Activated naive CD4-positive, alpha-beta T cell treated with anti-CD3 and anti-CD28 coated beads for 36 hours (primary cell): ENCODE results near the gene SIRPG. TPM values are rescaled to one million over a fixed set of nuclear protein-coding genes. Genes with fewer than 3 reads are reported as not detected.
"Not testable (repeated sequence)": the region's sequence is repeated elsewhere in the genome, so short reads cannot be mapped to it uniquely, and the experiment has no call there.

Experiments used
- CTCF ChIA-PET: fragments of 350-600 bp; sonication (Branson Sonifier 250); formaldehyde crosslinking; loops from one replicate; lab custom pipeline; 2021; ENCODE audit warnings: antibody characterized with exemption; lab: Charles Lee
- DNase-seq: peaks from one replicate; pipeline ENCODE4 v3.0.0-alpha.2; 2020
- H3K27ac Mint-ChIP-seq: one replicate; pipeline ENCODE4 v1.8.0; 2021; ENCODE audit warnings: mild to moderate bottlenecking, mixed read lengths
- H3K27me3 Mint-ChIP-seq: one replicate; pipeline ENCODE4 v1.8.0; 2021; ENCODE audit warnings: low read depth, mixed read lengths
- H3K36me3 Mint-ChIP-seq: one replicate; pipeline ENCODE4 v1.8.0; 2021; ENCODE audit warnings: low read depth, mixed read lengths
- H3K4me1 Mint-ChIP-seq: one replicate; pipeline ENCODE4 v1.8.0; 2021; ENCODE audit warnings: low read depth, mixed read lengths
- H3K4me3 Mint-ChIP-seq: one replicate; pipeline ENCODE4 v1.8.0; 2021; ENCODE audit warnings: mild to moderate bottlenecking, moderate library complexity, mixed read lengths
- H3K9me3 Mint-ChIP-seq: one replicate; pipeline ENCODE4 v1.8.0; 2021; ENCODE audit warnings: mixed read lengths
- intact Hi-C: fragments of 100-400 bp; cut with micrococcal nuclease; formaldehyde crosslinking; loops from one replicate; pipeline ENCODE4 v1.15.1; 2023
- total RNA-seq, 2 experiments: library from RNA; stranded (reverse); gene quantifications; one replicate each; pipeline ENCODE4 v1.2.3, GENCODE V29; 2021

SIRPG gene
- total RNA-seq, 2 experiments from 2014 or later = 35.9 to 36.3 TPM

DNA sequence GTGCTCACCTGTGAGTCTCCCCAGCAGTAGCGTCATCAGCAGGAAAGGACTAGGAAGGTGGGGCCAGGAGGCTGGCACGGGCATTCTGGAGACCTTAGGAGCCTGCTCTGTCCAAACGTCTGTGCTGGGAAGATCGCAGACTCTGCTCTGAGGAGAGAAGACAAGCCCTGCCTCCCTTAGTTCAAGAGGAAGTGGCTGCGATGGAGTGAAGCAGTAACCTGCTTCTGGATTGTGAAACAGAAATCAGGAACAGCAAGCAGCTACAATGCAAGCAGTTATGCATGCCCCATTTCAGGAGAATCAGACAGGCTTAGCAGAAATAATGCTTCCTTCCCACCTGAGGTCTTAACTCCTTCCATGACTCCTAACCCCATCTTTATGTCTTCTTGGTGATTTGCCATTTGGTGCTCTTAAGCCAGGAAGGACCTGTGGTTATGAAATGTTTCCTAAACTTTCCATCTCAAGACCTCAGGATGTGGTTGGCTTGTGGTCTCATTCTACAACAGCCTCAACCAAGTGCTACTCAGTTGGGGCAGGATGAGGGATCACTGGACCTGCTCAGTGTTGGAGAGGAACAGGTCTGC is 37.6 kb downstream of the SIRPG start, which contains the start of gene SIRPB1:
SIRPB1 (minus strand) TSS at position 149 of the 584 bp plus-strand sequence; CDS start at position 84, 65 bp downstream.
- H3K27me3 Mint-ChIP-seq = no peaks in the 10 kb centered on the region
- peak within 1 kb of the TSS; percentile 21 for H3K27ac Mint-ChIP-seq
- H3K9me3 Mint-ChIP-seq = peaks cover 4% of the 10 kb centered on the region
- H3K36me3 Mint-ChIP-seq = no peaks in the 10 kb centered on the region
- CTCF ChIA-PET = no interaction called here
- peaks cover 57% of the 10 kb centered on the region for H3K4me1 Mint-ChIP-seq
- intact Hi-C loops = loop anchor here (10.0 kb wide), 1 partner anchor 225 kb away; no protein-coding TSS in a partner anchor
- DNase-seq = peak; percentile 42
- H3K4me3 Mint-ChIP-seq = no peak within 1 kb of the TSS

DNA sequence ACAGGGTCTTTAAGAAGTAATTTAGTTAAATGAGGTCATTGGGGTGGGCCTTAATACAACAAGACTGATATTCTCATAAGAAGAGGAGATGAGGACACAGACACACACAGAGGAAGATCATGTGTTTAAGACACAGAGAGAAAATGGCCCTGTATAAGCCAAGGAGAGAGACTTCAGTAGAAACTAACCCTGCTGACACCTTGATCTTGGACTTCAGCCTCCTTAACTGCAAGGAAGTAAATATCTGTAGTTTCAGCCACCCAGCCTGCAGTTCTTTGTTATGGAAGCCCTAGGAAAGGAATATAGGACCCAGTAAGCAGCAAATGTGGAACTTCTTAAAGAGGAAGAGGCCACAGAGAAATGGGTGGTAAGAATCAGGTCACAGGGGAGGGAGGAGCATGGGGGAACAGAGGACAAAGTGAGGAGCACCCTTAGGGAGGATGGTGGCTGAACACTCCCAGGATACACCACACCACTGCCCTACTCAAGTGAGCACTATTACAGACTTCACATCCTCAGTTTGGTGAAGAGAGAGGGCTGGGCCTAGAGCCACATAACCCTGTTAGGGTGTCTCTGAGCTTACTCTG is 38.5 kb downstream of the SIRPG start:
- H3K27me3 Mint-ChIP-seq = no peaks in the 10 kb centered on the region
- intact Hi-C loops = no loop called here
- no peak for DNase-seq
- H3K36me3 Mint-ChIP-seq = no peaks in the 10 kb centered on the region
- no peak overlapping the region for H3K27ac Mint-ChIP-seq
- H3K4me3 Mint-ChIP-seq = no peak overlapping the region
- H3K9me3 Mint-ChIP-seq = peaks cover 4% of the 10 kb centered on the region
- H3K4me1 Mint-ChIP-seq = peaks cover 48% of the 10 kb centered on the region
- CTCF ChIA-PET = no interaction called here

DNA sequence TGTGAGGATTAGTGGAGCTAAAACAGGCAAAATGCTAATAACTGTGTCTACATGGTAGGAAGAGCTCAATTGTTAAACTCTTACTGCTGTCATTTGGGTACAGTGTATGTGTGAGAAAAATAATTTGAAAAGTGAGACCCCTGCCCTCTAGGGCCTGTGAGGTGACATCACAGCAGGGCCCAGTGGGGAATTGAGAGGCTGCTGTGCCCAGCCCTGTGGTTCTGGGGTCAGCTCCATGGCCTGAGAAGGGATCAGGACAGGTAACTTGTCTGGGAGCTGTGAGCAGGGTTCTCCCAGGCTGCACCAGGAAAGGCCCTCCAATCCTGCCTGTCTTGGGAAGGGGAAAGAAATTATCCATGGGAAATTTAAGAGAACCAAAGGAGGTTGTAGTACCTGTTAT is 39.1 kb downstream of the SIRPG start:
- DNase-seq = no peak
- CTCF ChIA-PET = interaction anchor here (0.5 kb wide), 1 partner anchor 33 kb away, joined by 3 read pairs; no protein-coding TSS in a partner anchor
- Mint-ChIP-seq H3K27me3 (no peaks in the 10 kb centered on the region), H3K4me3 (no peak overlapping the region), H3K27ac (no peak overlapping the region), H3K4me1 (peaks cover 42% of the 10 kb centered on the region), H3K9me3 (peaks cover 4% of the 10 kb centered on the region), H3K36me3 (no peaks in the 10 kb centered on the region)
- intact Hi-C loops = no loop called here

DNA sequence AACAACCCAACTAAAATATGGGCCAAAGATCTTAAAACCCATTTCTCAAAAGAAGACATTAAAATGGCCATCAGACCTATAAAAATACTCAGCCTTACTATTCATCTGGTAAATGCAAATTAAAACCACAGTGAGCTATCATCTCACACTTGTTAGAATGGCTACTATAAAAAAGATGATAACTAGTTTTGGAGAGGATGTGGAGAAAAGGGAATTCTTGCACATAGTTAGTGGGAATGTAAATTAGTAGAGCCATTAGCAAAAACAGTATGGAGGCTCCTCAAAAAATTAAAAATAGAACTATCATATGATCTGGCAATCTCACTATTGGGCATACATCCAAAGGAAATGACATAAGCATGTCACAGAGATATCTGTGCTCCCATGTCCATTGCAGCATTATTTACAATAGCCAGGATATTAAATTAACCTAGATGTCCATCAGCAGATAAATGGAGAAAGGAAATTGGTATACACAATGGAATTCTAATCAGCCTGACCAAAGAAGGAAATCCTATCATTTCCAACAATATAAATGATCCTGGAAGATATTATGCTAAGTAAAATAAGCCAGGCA is 40.6 kb downstream of the SIRPG start:
- Mint-ChIP-seq H3K27me3 (no peaks in the 10 kb centered on the region), H3K27ac (no peak overlapping the region), H3K36me3 (no peaks in the 10 kb centered on the region), H3K9me3 (peaks cover 4% of the 10 kb centered on the region), H3K4me3 (no peak overlapping the region), H3K4me1 (peaks cover 29% of the 10 kb centered on the region)
- CTCF ChIA-PET = no interaction called here
- intact Hi-C loops = no loop called here
- DNase-seq = no peak

DNA sequence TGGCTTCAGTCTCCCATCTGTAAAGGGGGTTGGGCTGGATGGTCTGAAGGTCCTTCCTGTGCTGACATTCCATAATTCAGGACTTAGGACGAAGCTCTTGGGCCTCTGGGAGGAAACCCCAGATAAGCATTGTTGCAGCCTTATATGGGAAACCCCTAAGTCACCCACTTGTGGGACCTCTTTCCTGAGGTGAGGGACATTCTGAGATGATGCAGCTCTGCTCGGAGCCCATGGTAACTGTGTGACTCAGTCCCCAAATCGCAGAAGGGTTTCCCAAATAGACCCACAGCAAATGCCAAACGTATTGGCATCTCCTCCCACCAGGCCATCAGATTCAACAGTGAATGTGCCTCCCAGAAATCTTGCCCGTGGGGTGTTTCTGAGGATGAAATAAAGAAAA is 47.2 kb downstream of the SIRPG start:
- H3K4me1 Mint-ChIP-seq, H3K36me3 Mint-ChIP-seq, intact Hi-C loops, H3K27ac Mint-ChIP-seq, H3K4me3 Mint-ChIP-seq, H3K27me3 Mint-ChIP-seq, H3K9me3 Mint-ChIP-seq, DNase-seq: not testable (repeated sequence)
- CTCF ChIA-PET = interaction anchor here (0.6 kb wide), 1 partner anchor 751 kb away, joined by 3 read pairs; no protein-coding TSS in a partner anchor

DNA sequence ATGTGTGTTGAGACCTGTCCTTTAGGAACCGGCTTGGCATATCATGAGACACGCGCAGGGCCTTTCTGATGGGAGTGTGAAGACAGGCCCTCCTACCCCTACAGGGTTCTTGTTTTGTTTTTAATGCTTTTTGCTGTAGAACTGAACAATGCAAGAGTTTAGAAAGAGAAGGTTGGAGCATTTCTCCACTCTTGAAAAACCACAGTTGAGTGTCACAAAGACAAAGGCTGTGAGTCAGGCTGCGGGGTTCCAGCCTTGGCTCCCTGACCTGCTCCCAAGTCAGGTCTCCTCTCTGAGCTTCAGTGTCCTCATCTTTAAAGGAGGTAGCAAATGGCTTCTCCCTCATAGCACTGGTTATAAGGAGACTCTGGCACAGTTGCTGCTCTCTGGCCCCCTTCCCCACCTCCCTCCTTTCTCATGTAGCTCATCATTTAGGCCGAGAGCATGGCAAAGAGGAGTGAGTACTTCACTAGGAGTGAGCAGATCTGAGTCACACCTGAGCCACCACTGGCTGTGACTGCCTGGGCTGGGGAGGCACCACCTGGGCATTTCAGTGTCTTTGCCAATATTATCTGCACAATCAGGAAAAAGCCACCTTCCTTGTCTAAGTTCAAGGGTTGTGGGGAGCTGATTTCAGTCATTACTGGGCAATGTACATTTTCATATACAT is 48.8 kb downstream of the SIRPG start:
- H3K4me1 Mint-ChIP-seq, CTCF ChIA-PET, H3K27ac Mint-ChIP-seq, H3K27me3 Mint-ChIP-seq, intact Hi-C loops, H3K9me3 Mint-ChIP-seq, DNase-seq, H3K4me3 Mint-ChIP-seq, H3K36me3 Mint-ChIP-seq: not testable (repeated sequence)

DNA sequence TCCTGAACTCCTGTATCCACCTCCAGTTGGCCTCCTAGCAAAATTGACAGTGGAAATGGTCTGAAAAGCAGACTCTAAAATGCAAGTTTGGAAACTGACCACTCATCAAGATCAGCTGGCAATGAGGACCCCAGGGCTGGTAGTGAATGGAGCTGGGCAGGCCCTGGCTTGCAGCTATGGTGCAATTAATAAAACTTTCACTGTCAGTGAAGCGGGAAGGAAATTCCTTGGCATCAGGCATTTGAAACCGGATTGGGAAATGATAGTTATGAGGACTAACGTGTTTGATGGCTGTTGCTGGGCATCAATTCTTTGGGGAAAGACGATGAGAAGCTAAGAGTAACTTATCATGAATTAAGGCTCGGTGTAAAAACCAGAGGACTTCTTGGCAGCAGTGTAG is 56.8 kb downstream of the SIRPG start:
- DNase-seq = no peak
- H3K27me3 Mint-ChIP-seq = no peaks in the 10 kb centered on the region
- no peak overlapping the region for H3K4me3 Mint-ChIP-seq
- no peak overlapping the region for H3K27ac Mint-ChIP-seq
- no peaks in the 10 kb centered on the region for H3K9me3 Mint-ChIP-seq
- intact Hi-C loops = no loop called here
- H3K4me1 Mint-ChIP-seq = no peaks in the 10 kb centered on the region
- CTCF ChIA-PET = no interaction called here
- H3K36me3 Mint-ChIP-seq = peaks cover 5% of the 10 kb centered on the region

DNA sequence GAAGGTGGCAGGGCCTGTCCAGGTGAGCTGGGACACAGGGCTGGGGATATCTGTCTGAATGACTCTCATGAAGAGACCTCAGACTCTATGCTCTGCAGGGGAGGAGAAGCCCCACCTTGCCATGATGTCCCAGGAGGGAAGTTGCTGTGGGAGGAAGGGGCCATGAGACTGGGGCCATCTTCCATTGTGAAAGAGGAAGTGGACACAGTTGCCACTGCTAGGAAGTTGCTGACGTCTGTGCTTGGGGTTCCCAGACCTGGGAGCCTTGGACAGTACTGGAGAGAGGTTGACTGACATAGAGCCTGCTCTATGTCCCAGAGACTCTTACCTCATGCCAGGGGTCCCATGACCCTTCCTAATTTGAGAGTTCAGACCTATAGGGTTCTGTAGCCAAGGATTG is 62.2 kb downstream of the SIRPG start:
- no peak overlapping the region for H3K4me3 Mint-ChIP-seq
- peaks cover 1% of the 10 kb centered on the region for H3K36me3 Mint-ChIP-seq
- no peaks in the 10 kb centered on the region for H3K27me3 Mint-ChIP-seq
- H3K9me3 Mint-ChIP-seq = no peaks in the 10 kb centered on the region
- H3K4me1 Mint-ChIP-seq = peaks cover 3% of the 10 kb centered on the region
- CTCF ChIA-PET = no interaction called here
- no peak overlapping the region for H3K27ac Mint-ChIP-seq
- no peak for DNase-seq
- intact Hi-C loops = no loop called here

DNA sequence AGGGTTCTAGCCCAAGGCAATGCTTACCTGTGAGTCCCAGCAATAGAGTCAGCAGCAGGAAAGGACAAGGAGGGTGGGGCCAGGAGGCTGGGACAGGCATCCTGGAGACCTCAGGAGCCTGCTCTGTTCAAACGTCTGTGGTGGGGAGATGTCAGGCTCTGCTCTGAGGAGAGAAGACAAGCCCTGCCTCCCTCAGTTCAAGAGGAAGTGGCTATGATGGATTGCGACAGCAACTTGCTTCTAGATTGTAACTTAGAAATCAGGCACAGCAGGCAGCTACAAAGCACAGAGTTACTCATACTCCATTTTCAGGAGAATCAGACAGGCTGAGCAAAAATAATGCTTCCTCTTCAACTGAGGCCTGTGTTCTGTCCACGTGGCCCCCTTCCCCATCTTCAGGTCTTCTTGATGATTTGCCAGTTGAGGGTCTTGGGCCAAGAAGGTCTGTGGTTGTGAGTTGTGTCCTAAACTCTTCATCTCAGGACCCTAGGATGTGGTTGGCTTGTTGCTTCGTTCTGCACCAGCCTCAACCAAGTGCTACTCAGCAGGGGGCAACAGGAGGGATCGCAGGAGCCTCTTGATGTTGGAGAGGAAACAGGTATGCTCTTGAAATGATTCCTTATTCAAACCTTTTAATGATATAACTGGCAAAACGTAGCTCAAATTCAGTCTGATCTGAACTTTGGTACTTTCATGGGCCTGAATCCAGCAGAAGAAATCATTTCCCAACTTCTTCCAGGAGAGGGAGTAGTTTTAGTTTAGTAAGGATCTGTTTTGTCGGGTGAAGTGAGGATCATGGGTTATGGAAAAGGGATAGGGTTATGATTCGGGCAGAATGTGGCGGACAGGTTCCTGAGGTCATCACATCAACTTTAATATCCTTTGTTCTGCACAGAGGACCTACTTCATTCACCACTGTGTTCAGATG is 68.8 kb downstream of the SIRPG start:
- Mint-ChIP-seq H3K27me3 (no peaks in the 10 kb centered on the region), H3K9me3 (no peaks in the 10 kb centered on the region), H3K27ac (peak overlapping the region; percentile 88), H3K36me3 (peaks cover 1% of the 10 kb centered on the region), H3K4me1 (peaks cover 42% of the 10 kb centered on the region), H3K4me3 (peak overlapping the region; percentile 20)
- intact Hi-C loops = loop anchor here (2.0 to 5.0 kb wide), 4 partner anchors 36 to 76 kb away; partner anchors contain the start of gene SIRPG
- DNase-seq = peak; percentile 58
- CTCF ChIA-PET = interaction anchor here (1.2 kb wide), 1 partner anchor 188 kb away, joined by 3 read pairs; no protein-coding TSS in a partner anchor

DNA sequence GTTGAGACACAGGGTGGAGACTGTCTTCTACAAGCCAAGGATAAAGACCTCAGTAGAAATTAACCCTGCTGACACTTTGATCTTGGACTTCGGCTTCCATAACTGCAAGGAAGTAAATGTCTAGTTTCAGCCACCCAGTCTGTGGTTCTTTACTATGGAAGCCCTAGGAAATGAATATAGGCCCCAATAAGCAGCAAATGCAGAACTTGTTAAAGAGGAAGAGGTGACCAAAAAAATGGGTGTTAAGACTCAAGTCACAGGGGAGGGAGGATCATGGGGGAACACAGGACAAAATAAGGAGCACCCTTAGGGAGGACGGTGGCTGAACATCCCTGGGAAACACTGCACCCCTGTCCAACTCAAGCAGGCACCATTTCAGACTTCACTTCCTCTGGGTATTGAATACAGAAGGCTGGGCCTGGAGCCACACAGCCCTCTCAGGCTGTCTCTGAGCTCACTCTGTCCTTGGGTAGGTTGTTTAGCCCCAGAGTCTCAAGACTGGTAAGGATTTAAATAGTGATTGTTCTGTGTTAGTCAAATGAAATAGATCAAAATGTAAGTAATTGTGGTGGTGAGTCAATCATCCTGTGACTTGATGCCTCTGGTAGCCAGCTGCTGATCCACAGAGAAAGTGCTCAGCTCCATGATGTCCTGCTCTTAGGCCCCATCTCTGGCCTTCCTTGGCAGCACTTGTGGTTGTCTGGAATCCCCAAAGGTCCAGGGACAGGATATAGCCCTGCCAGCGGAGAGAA is 69.6 kb downstream of the SIRPG start:
- CTCF ChIA-PET = interaction anchor here (1.2 kb wide), 1 partner anchor 189 kb away, joined by 3 read pairs; no protein-coding TSS in a partner anchor
- Mint-ChIP-seq H3K27me3 (no peaks in the 10 kb centered on the region), H3K9me3 (no peaks in the 10 kb centered on the region), H3K4me1 (peaks cover 46% of the 10 kb centered on the region), H3K36me3 (peaks cover 4% of the 10 kb centered on the region), H3K27ac (peak overlapping the region; percentile 88), H3K4me3 (peak overlapping the region; percentile 20)
- intact Hi-C loops = loop anchor here (2.0 to 5.0 kb wide), 4 partner anchors 37 to 77 kb away; partner anchors contain the start of gene SIRPG
- peak; percentile 34 for DNase-seq

DNA sequence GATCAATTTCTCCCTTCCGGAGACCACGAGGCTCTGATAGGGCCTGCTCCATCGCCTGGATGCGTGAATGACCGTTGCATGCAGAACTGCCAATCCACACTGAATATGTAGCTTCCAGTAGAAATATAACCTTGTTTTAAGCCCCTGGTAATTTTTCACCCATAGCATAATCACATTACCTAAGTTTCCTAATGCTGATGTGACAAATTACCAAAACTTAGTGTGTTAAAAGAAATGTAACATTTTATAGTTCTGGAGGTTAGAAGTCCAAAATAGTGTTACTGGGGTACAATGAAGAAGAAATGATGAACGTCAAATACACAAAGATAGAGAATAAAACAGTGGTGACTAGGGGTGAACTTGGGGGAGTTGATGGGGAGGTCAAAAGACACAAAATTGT is 78.1 kb downstream of the SIRPG start:
- Mint-ChIP-seq H3K4me1 (peaks cover 9% of the 10 kb centered on the region), H3K9me3 (no peaks in the 10 kb centered on the region)
- CTCF ChIA-PET = no interaction called here

More for the DNA sequence above, 78.1 kb downstream of the SIRPG start:
- DNase-seq = no peak
- Mint-ChIP-seq H3K4me3 (no peak overlapping the region), H3K27ac (no peak overlapping the region), H3K27me3 (no peaks in the 10 kb centered on the region), H3K36me3 (peaks cover 2% of the 10 kb centered on the region)
- intact Hi-C loops = loop anchor here (2.0 kb wide), 1 partner anchor 35 kb away; no protein-coding TSS in a partner anchor
